ENCODE data around the gene SP7. TPM values are rescaled to one million over a fixed set of nuclear protein-coding genes. Genes with fewer than 3 reads are reported as not detected.
A peak's percentile ranks its signal among the peaks of the same experiment; 100 is the strongest.

The SP7 gene
- total and polyA plus RNA-seq, 9 of the 15 experiments (the other 6 are each of a cell fraction or from before 2014, with no cell fraction given) = 0.04 TPM; not detected in 8

- TF ChIP-seq FOXP4 (CRISPR knock-in tag; IDR thresholded peaks at IDR 0.05; ENCODE audit: borderline replicate concordance) (0 out of 2 replicates have a peak, but pooled peaks have one; percentile 47), FOS (IDR thresholded peaks at IDR 0.05; ENCODE audit: extremely low read depth, insufficient read length) (no peak), ZNF384 (IDR thresholded peaks at IDR 0.05; ENCODE audit: low read depth, low read length) (0 out of 2 replicates have a peak, but pooled peaks have one; percentile 9), HDGF (IDR thresholded peaks at IDR 0.05) (0 out of 2 replicates have a peak, but pooled peaks have one; percentile 51), E2F1 (CRISPR knock-in tag; IDR thresholded peaks at IDR 0.05) (no peak), MEF2A (IDR thresholded peaks at IDR 0.05; ENCODE audit: control insufficient read depth, low read depth, low read length) (no peak), FOXA3 (CRISPR knock-in tag; conservative IDR thresholded peaks at IDR 0.05 in 1 of 2, IDR thresholded peaks at IDR 0.05 in 1 of 2) (no peak), SMAD4 (CRISPR knock-in tag; conservative IDR thresholded peaks at IDR 0.05) (0 out of 2 replicates have a peak, but pooled peaks have one; percentile 20), ETS1 (conservative IDR thresholded peaks at IDR 0.05; ENCODE audit: control insufficient read depth, low read depth, low read length) (no peak), IRF2 (CRISPR knock-in tag; IDR thresholded peaks at IDR 0.05) (no peak), ZNF347 (CRISPR knock-in tag; IDR thresholded peaks at IDR 0.05; ENCODE audit: low read depth) (no peak), E2F8 (IDR thresholded peaks at IDR 0.05; ENCODE audit: low read depth, partially characterized antibody) (peak; percentile 24), L3MBTL2 (IDR thresholded peaks at IDR 0.05) (peak; percentile 75), CTCF (IDR thresholded peaks at IDR 0.05 in 2 of 3, conservative IDR thresholded peaks at IDR 0.05 in 1 of 3; ENCODE audit: insufficient read depth in 2 of 3, low read depth in 1 of 3, low read length in 3 of 3) (peak; percentile 91 to 96 (median 92))
These were observed 16.4 kb upstream of the SP7 start (continued) for GRCh38 chr12:53352331-53353256.

All from K562 (cell line).